Fibroblast of lung (primary cell): ENCODE data around the gene ZNF614. TPM values are rescaled to one million over a fixed set of nuclear protein-coding genes. Genes with fewer than 3 reads are reported as not detected.
A peak's percentile ranks its signal among the peaks of the same experiment; 100 is the strongest.

Experiments used
- DNase-seq, 2 donors: peaks; one replicate each; pipeline versions ENCODE4 v3.0.0 to v3.0.0-alpha.2; 2010; ENCODE audit warnings: low read depth in 2 of 2
- H2AFZ ChIP-seq: 2 replicates; pipeline ENCODE4 v1.5.1; 2012; ENCODE audit warnings: low read length, control low read depth, inconsistent platforms
- H3K27ac ChIP-seq: 2 replicates; pipeline ENCODE4 v1.5.1; 2011; ENCODE audit warnings: low read length, control low read depth; ENCODE audit not compliant: insufficient read depth
- H3K27me3 ChIP-seq: 2 replicates; pipeline ENCODE4 v1.5.1; 2011; ENCODE audit warnings: mild to moderate bottlenecking, low read length; ENCODE audit not compliant: control insufficient read depth, insufficient read depth
- H3K36me3 ChIP-seq: 2 replicates; pipeline ENCODE4 v1.5.1; 2011; ENCODE audit warnings: low read length; ENCODE audit not compliant: control insufficient read depth, insufficient read depth
- H3K4me1 ChIP-seq: 2 replicates; pipeline ENCODE4 v1.5.1; 2011; ENCODE audit warnings: low read length; ENCODE audit not compliant: control insufficient read depth, insufficient read depth; ENCODE audit errors: extremely low read depth
- H3K4me2 ChIP-seq: 2 replicates; pipeline ENCODE4 v1.5.1; 2011; ENCODE audit warnings: low read length, control low read depth; ENCODE audit not compliant: insufficient read depth; ENCODE audit errors: extremely low read depth
- H3K4me3 ChIP-seq, 4 experiments: fragments of 200-600 bp in 1 of 4; sonication (generic) in 1 of 4; replicated peaks in 1 of 4; 2 replicates each; pipeline ENCODE4 v1.5.1; 2011 to 2016; ENCODE audit warnings: low read length in 4 of 4, low read depth in 3 of 4, mild to moderate bottlenecking in 3 of 4, control low read depth in 2 of 4, inconsistent platforms in 1 of 4, mixed read lengths in 1 of 4; ENCODE audit not compliant: insufficient read depth in 1 of 4; ENCODE audit errors: control extremely low read depth in 1 of 4
- H3K79me2 ChIP-seq: 2 replicates; pipeline ENCODE4 v1.5.1; 2012; ENCODE audit warnings: mild to moderate bottlenecking, low read length, inconsistent platforms; ENCODE audit not compliant: control insufficient read depth, insufficient read depth
- H3K9ac ChIP-seq: 2 replicates; pipeline ENCODE4 v1.5.1; 2011; ENCODE audit warnings: mild to moderate bottlenecking, low read length, control low read depth; ENCODE audit not compliant: insufficient read depth
- H3K9me3 ChIP-seq: 2 replicates; pipeline ENCODE4 v1.5.1; 2012; ENCODE audit warnings: low read depth, low read length; ENCODE audit not compliant: control insufficient read depth, insufficient read depth
- H4K20me1 ChIP-seq: 2 replicates; pipeline ENCODE4 v1.5.1; 2011; ENCODE audit warnings: low read length; ENCODE audit not compliant: control insufficient read depth, insufficient read depth; ENCODE audit errors: extremely low read depth
- EZH2 ChIP-seq: IDR thresholded peaks from 2 replicates; pipeline ENCODE4 v1.5.1; 2012; ENCODE audit warnings: low read length, control low read depth, mild to moderate bottlenecking; ENCODE audit errors: missing control alignments
- polyA minus RNA-seq: library from RNA; depleted of rRNA, polyadenylated mRNA; stranded (reverse); fragments of >200 nt; gene quantifications from 2 replicates; pipeline ENCODE4 v1.2.3, GENCODE V29; 2011; ENCODE audit warnings: low replicate concordance
- polyA plus RNA-seq, 2 donors: library from polyadenylated mRNA; depleted of rRNA in 1 of 2; stranded (reverse) in 1 of 2; unstranded in 1 of 2; fragments of >200 nt; gene quantifications; 2 replicates each; pipeline ENCODE4 v1.2.1, GENCODE V29; 2011 to 2012; ENCODE audit warnings: missing spikeins in 1 of 2
- total RNA-seq: library from RNA; depleted of rRNA; stranded (reverse); fragments of >200 nt; gene quantifications from 2 replicates; pipeline ENCODE4 v1.2.1, GENCODE V29; 2014
- TF ChIP-seq, protein P1 (sequence below), 2 donors: IDR thresholded peaks in 1 of 2; conservative IDR thresholded peaks in 1 of 2; 1 replicate in 1 of 2; 2 replicates in 1 of 2; pipeline ENCODE4 v1.5.1; 2011 to 2012; ENCODE audit warnings: low read length in 2 of 2, control low read depth in 1 of 2, inconsistent platforms in 1 of 2, low read depth in 1 of 2, mild to moderate bottlenecking in 1 of 2

Gene ZNF614
- total RNA-seq (9.2 and 10.0 TPM in 2 replicates), polyA plus RNA-seq (6.7 and 7.2 TPM in 2 replicates), polyA minus RNA-seq (0.85 and 0.86 TPM in 2 replicates)
- polyA plus RNA-seq (2012), result 3.8 and 4.2 TPM in 2 replicates

DNA sequence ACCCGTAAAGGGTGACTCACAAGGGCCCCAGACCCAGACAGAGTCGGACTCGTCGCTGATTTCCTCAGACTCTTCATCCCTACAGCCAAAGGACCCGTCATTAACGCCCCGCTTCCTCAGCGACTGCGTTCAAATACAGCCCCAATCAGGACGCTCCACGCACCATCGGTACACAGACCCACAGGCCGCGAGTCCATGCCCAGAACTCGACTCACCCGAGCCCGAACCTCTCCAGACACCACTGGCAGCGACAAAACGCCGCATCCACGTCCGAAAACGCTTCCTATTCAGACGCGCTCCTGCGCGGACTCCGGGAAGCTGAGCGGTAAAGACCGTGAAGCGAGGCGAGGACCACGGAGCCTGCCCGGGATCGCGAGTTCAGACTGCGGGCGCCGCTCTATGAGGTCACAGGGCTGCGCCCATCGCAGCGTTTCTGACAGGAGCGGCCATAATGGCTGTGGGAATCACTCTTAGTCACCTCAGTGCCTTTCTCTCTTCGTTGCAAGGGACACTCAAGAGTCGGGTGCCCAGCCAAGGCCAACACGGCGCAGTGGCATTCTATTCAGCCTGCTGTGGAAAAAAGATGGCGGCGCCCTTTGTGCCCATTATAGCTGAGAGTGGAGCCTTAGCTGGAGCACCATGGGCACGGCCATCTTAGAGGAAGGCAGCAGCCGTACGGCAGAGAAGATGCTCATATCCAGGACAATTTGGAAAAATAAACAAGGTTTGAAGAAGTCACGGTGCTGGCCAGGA, at the start of gene ZNF614:
Gene ZNF614 (minus strand): TSS at position 353 of the 753 bp plus-strand sequence. CDS start 2,634 bp downstream, outside the sequence.
- Histone ChIP-seq H3K36me3 (peaks cover 10% of the 10 kb centered on the region), H3K27me3 (no peaks in the 10 kb centered on the region), H3K4me1 (peaks cover 3% of the 10 kb centered on the region), H3K9me3 (peaks cover 2% of the 10 kb centered on the region), H3K9ac (peak within 1 kb of the TSS; percentile 96), H3K4me2 (peak within 1 kb of the TSS; percentile 91), H3K79me2 (peaks cover 6% of the 10 kb centered on the region), H3K27ac (peak within 1 kb of the TSS; percentile 94), H4K20me1 (no peaks in the 10 kb centered on the region), H2AFZ (peak within 1 kb of the TSS; percentile 73), H3K4me3 (peak within 1 kb of the TSS; percentile 58 to 99 (median 79))
- DNase-seq, result peak; percentile 88 to 90
- no peak for TF ChIP-seq EZH2
- TF ChIP-seq, protein P1, sequence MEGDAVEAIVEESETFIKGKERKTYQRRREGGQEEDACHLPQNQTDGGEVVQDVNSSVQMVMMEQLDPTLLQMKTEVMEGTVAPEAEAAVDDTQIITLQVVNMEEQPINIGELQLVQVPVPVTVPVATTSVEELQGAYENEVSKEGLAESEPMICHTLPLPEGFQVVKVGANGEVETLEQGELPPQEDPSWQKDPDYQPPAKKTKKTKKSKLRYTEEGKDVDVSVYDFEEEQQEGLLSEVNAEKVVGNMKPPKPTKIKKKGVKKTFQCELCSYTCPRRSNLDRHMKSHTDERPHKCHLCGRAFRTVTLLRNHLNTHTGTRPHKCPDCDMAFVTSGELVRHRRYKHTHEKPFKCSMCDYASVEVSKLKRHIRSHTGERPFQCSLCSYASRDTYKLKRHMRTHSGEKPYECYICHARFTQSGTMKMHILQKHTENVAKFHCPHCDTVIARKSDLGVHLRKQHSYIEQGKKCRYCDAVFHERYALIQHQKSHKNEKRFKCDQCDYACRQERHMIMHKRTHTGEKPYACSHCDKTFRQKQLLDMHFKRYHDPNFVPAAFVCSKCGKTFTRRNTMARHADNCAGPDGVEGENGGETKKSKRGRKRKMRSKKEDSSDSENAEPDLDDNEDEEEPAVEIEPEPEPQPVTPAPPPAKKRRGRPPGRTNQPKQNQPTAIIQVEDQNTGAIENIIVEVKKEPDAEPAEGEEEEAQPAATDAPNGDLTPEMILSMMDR (conservative IDR thresholded peaks at IDR 0.05 in 1 of 2, IDR thresholded peaks at IDR 0.05 in 1 of 2; ENCODE audit: low read depth in 1 of 2, low read length in 2 of 2), result no peak

DNA sequence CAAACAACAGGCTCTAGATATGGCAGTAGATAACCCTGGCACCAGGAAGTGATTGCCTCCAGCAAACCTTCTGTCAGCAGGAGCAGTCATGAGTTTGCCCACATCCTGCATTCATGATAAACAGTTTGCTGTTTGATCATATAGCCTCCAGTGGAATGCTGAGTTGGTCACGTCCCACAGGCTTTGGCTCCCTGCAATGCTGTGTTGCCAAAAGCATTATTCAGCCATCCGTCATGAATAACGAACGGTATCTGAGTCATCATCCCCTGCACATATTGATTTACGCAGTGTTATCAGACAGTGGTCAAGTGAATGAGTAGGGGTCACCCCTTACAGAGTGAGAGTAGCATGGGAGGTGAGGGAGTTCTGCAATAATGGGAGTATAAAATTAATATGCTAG, 42.3 kb upstream of the ZNF614 start:
- Histone ChIP-seq H4K20me1 (no peaks in the 10 kb centered on the region), H3K79me2 (no peaks in the 10 kb centered on the region), H2AFZ (no peak overlapping the region), H3K36me3 (peaks cover 6% of the 10 kb centered on the region), H3K4me2 (no peak overlapping the region), H3K4me3 (no peak overlapping the region), H3K9ac (no peak overlapping the region), H3K9me3 (peaks cover 7% of the 10 kb centered on the region), H3K4me1 (no peaks in the 10 kb centered on the region), H3K27ac (no peak overlapping the region), H3K27me3 (no peaks in the 10 kb centered on the region)
- TF ChIP-seq EZH2, result no peak
- TF ChIP-seq, protein P1 (conservative IDR thresholded peaks at IDR 0.05 in 1 of 2, IDR thresholded peaks at IDR 0.05 in 1 of 2; ENCODE audit: low read depth in 1 of 2, low read length in 2 of 2), result no peak
- peak; percentile 48 to 82 for DNase-seq

DNA sequence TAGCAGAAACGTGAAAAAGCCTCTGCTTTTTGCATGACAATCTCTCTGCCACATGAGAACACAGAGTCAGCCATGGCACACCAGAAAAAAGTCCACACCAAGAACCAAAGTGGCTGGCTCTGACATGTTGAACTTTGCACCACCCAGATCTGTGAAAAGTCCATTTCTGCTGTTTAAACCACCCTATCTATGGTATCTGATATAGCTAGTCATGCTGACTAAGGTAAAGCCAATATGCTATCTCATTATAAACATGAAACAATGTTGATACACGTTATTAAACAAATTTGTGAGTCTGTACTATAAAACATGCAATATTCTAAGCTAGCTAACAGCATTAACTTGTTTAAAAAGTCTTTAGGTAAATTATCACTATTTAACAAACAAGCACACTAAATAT, 41.5 kb upstream of the ZNF614 start:
- H3K27ac ChIP-seq, result no peak overlapping the region
- H3K79me2 ChIP-seq, result no peaks in the 10 kb centered on the region
- H3K9me3 ChIP-seq, result peaks cover 7% of the 10 kb centered on the region
- peaks cover 6% of the 10 kb centered on the region for H3K36me3 ChIP-seq
- H3K9ac ChIP-seq, result no peak overlapping the region
- no peaks in the 10 kb centered on the region for H3K4me1 ChIP-seq
- H3K4me3 ChIP-seq, result no peak overlapping the region
- H3K27me3 ChIP-seq, result no peaks in the 10 kb centered on the region
- no peaks in the 10 kb centered on the region for H4K20me1 ChIP-seq
- TF ChIP-seq EZH2, result no peak
- TF ChIP-seq, protein P1 (conservative IDR thresholded peaks at IDR 0.05 in 1 of 2, IDR thresholded peaks at IDR 0.05 in 1 of 2; ENCODE audit: low read depth in 1 of 2, low read length in 2 of 2), result no peak
- H3K4me2 ChIP-seq, result no peak overlapping the region
- no peak for DNase-seq
- H2AFZ ChIP-seq, result no peak overlapping the region
